ENCODE results near the gene NTMT2. TPM values are rescaled to one million over a fixed set of nuclear protein-coding genes. Genes with fewer than 3 reads are reported as not detected.

Gene NTMT2
- total and polyA plus RNA-seq, 2 of the 8 experiments (the other 6 are each of a cell fraction or from before 2014, with no cell fraction given) = 0.38 TPM; not detected in 1

DNA sequence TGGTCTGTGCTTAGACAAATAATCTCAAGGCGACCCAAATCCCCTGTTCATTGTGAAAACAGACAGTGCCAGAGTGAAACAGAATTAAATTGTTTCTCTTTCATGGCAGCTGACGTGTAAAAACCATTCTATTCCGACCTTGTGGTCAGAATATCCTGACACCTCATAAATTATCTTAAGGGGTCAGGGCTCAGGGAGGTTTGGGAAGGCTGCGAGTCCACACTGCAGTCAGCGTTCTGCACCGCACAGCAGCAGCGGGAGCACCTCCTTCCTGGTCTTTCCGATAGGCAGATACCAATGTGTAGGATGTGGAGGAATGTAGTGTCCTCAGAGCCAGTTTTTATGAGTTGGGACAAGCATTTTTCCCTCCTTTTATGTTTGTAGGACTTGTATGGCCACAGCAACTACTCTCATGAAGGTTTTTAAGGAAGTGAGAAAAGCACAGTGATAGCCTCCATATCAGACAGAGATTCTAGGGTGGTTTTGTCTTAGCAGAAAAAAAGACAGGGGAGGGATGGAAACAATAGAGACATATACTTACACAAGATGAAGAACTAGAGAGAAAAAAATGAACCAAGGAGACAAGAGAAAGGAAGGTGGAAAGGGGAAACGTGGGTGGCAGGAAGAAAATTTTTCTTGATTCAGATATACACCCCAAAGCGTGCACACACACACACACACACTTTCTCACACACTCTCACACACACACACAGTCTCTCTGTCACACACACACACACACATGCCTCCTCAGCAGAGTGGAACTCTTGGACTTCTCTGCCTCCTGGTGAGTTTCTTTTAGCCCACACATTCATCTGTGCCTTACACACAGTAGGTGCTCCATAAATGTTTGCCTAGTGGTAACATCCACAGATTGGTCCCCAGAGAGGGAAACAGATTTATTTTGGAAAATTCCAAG lies 68.6 kb downstream of the NTMT2 start (continued):
- TF ChIP-seq SP4 (IDR thresholded peaks at IDR 0.05; ENCODE audit: low read length) = no peak
- TF ChIP-seq CTBP2 (IDR thresholded peaks at IDR 0.05; ENCODE audit: borderline replicate concordance, insufficient read depth, insufficient read length, low read length) = no peak
- no peak for TF ChIP-seq BRCA1 (IDR thresholded peaks at IDR 0.05; ENCODE audit: low read depth, low read length)
- TF ChIP-seq NANOG (IDR thresholded peaks at IDR 0.05; ENCODE audit: insufficient read depth, low read depth, low read length, poor library complexity, severe bottlenecking) = no peak
- no peak for TF ChIP-seq POU5F1 (IDR thresholded peaks at IDR 0.05; ENCODE audit: low read depth, low read length)
